Measurements from ENCODE around the gene MKS1.

DNA sequence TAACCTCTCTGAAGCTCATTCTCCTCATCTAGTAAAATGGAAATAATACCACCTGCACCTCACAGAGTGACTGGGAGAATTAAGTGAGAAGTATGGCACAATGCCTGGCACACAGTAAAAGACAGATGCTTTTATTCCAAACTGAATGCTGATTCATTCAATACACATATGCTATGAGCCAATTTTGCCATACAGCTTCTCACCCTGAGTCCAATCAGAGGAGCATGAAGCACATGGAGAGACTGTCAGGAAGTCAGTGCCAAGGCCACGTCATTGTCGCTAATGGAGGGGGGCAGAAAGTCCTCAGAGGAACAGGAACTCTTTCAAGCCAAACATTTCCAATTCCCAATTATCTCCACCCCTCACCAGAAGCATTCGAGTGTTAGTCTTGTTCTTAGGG is 11.6 kb downstream of the MKS1 start:
- TF ChIP-seq EP300 (IDR thresholded peaks at IDR 0.05; ENCODE audit: borderline replicate concordance): no peak
- TF ChIP-seq TCF12 (IDR thresholded peaks at IDR 0.05; ENCODE audit: low read depth): no peak

Data from Ishikawa (cell line).